GM18951 (cell line): ENCODE results near the gene DPY19L1.

ENCODE experiments used
- POLR2A ChIP-seq: IDR thresholded peaks from 4 replicates; pipeline ENCODE4 v1.6.1; 2011; ENCODE audit warnings: mild to moderate bottlenecking; ENCODE audit not compliant: insufficient read length, insufficient read depth; ENCODE audit errors: extremely low read depth
- in situ Hi-C: fragments of 300-500 bp; cut with MboI; formaldehyde crosslinking; loops from one replicate; pipeline ENCODE4 v1.12.0; 2022; ENCODE audit warnings: low sequenced_read_pairs, mixed read lengths, inconsistent platforms; ENCODE audit not compliant: unreplicated experiment

The DPY19L1 gene

GRCh38 chr7:35040906-35041305 lies 3.6 kb upstream of the DPY19L1 start:
- in situ Hi-C loops, result loop anchor here (25.0 kb wide), 1 partner anchor 354 kb away; no protein-coding TSS in a partner anchor

GRCh38 chr7:35039343-35039742 lies 2.1 kb upstream of the DPY19L1 start:
- in situ Hi-C loops, result loop anchor here (25.0 kb wide), 1 partner anchor 352 kb away; no protein-coding TSS in a partner anchor
- TF ChIP-seq POLR2A, result no peak

More at GRCh38 chr7:35040906-35041305, 3.6 kb upstream of the DPY19L1 start:
- no peak for TF ChIP-seq POLR2A

GRCh38 chr7:35038354-35038753 lies 1.1 kb upstream of the DPY19L1 start:
- in situ Hi-C loops, result loop anchor here (25.0 kb wide), 1 partner anchor 351 kb away; no protein-coding TSS in a partner anchor
- TF ChIP-seq POLR2A, result no peak

- peak; percentile 80 for TF ChIP-seq POLR2A
- in situ Hi-C loops, result loop anchor here (25.0 kb wide), 1 partner anchor 350 kb away; no protein-coding TSS in a partner anchor
Observed at GRCh38 chr7:35037526-35038341, 449 bp upstream of the DPY19L1 start.

- TF ChIP-seq POLR2A, result no peak
- in situ Hi-C loops, result loop anchor here (25.0 kb wide), 1 partner anchor 349 kb away; no protein-coding TSS in a partner anchor
Observed at GRCh38 chr7:35036361-35037171, 719 bp downstream of the DPY19L1 start.

GRCh38 chr7:35035511-35035961 lies 1.7 kb downstream of the DPY19L1 start:
- in situ Hi-C loops, result loop anchor here (25.0 kb wide), 1 partner anchor 348 kb away; no protein-coding TSS in a partner anchor
- TF ChIP-seq POLR2A, result no peak

- in situ Hi-C loops, result loop anchor here (25.0 kb wide), 1 partner anchor 345 kb away; no protein-coding TSS in a partner anchor
- TF ChIP-seq POLR2A, result no peak
Observed at GRCh38 chr7:35032166-35032565, 5.1 kb downstream of the DPY19L1 start.

- in situ Hi-C loops, result loop anchor here (25.0 kb wide), 1 partner anchor 344 kb away; no protein-coding TSS in a partner anchor
- no peak for TF ChIP-seq POLR2A
Observed at GRCh38 chr7:35030848-35031247, 6.4 kb downstream of the DPY19L1 start.

GRCh38 chr7:35029311-35029710 lies 8.0 kb downstream of the DPY19L1 start:
- TF ChIP-seq POLR2A, result no peak
- in situ Hi-C loops, result loop anchor here (25.0 kb wide), 1 partner anchor 342 kb away; no protein-coding TSS in a partner anchor

- TF ChIP-seq POLR2A, result no peak
- in situ Hi-C loops, result loop anchor here (25.0 kb wide), 1 partner anchor 339 kb away; no protein-coding TSS in a partner anchor
Observed at GRCh38 chr7:35026150-35026549, 11.1 kb downstream of the DPY19L1 start.

- no peak for TF ChIP-seq POLR2A
- in situ Hi-C loops, result loop anchor here (25.0 kb wide), 1 partner anchor 338 kb away; no protein-coding TSS in a partner anchor
Observed at GRCh38 chr7:35025369-35025870, 11.9 kb downstream of the DPY19L1 start.

- no peak for TF ChIP-seq POLR2A
Observed at GRCh38 chr7:35024298-35024697, 13.0 kb downstream of the DPY19L1 start.

More at GRCh38 chr7:35024298-35024697, 13.0 kb downstream of the DPY19L1 start:
- in situ Hi-C loops, result no loop called here
